WTC11 (cell line): Measurements from ENCODE around the gene FAM20B. TPM values are rescaled to one million over a fixed set of nuclear protein-coding genes. Genes with fewer than 3 reads are reported as not detected.

Experiments
- ATAC-seq: fragments of 200-7000 bp; cut with Tn5 transposase; 2 replicates; pipeline ENCODE4 v1.10.0; 2021; ENCODE audit warnings: mild to moderate bottlenecking, moderate library complexity
- CTCF ChIA-PET: fragments of 300-600 bp; sonication (Branson Sonifier 250); formaldehyde crosslinking; loops from one replicate; lab custom pipeline; 2021; ENCODE audit warnings: antibody characterized with exemption; lab: Charles Lee
- POLR2A ChIA-PET: fragments of 350-600 bp; sonication (Branson Sonifier 250); formaldehyde crosslinking; loops from one replicate; lab custom pipeline; 2021; ENCODE audit warnings: antibody characterized with exemption; lab: Charles Lee
- DNase-seq: peaks from one replicate; pipeline ENCODE4 v3.0.0; 2021; ENCODE audit warnings: low spot score
- H3K27ac Mint-ChIP-seq: 2 replicates; pipeline ENCODE4 v1.8.0; 2021; ENCODE audit warnings: mixed read lengths
- H3K27me3 Mint-ChIP-seq: 2 replicates; pipeline ENCODE4 v1.8.0; 2021; ENCODE audit warnings: low read depth, mild to moderate bottlenecking, moderate library complexity, mixed read lengths
- H3K36me3 Mint-ChIP-seq: 2 replicates; pipeline ENCODE4 v1.8.0; 2021; ENCODE audit warnings: mixed read lengths
- H3K4me1 Mint-ChIP-seq: 2 replicates; pipeline ENCODE4 v1.8.0; 2022; ENCODE audit warnings: mixed read lengths
- H3K4me3 Mint-ChIP-seq: 2 replicates; pipeline ENCODE4 v1.8.0; 2021; ENCODE audit warnings: mild to moderate bottlenecking, moderate library complexity, mixed read lengths
- H3K9me3 Mint-ChIP-seq: 2 replicates; pipeline ENCODE4 v1.8.0; 2021; ENCODE audit warnings: mixed read lengths
- CBFB ChIP-seq: sonication (generic); formaldehyde crosslinking; IDR thresholded peaks from 2 replicates; pipeline ENCODE4 v1.8.1; 2022; ENCODE audit warnings: mild to moderate bottlenecking, low read depth, missing genetic modification reagents
- CTCF ChIP-seq: fragments of 200-600 bp; IDR thresholded peaks from 2 replicates; pipeline ENCODE4 v1.8.0; 2022; ENCODE audit warnings: antibody characterized with exemption
- E2F1 ChIP-seq: sonication (generic); formaldehyde crosslinking; IDR thresholded peaks from 2 replicates; pipeline ENCODE4 v1.8.0; 2022; ENCODE audit warnings: mild to moderate bottlenecking, missing genetic modification reagents
- FOXK1 ChIP-seq: sonication (generic); formaldehyde crosslinking; IDR thresholded peaks from 2 replicates; pipeline ENCODE4 v1.8.0; 2022; ENCODE audit warnings: mild to moderate bottlenecking, moderate library complexity, missing genetic modification reagents
- FOXP1 ChIP-seq: sonication (generic); formaldehyde crosslinking; IDR thresholded peaks from 2 replicates; pipeline ENCODE4 v1.8.0; 2022; ENCODE audit warnings: missing genetic modification reagents, mild to moderate bottlenecking, moderate library complexity, borderline replicate concordance
- JAZF1 ChIP-seq: fragments of 250-450 bp; sonication (Bioruptor Pico); IDR thresholded peaks from 2 replicates; pipeline ENCODE4 v1.9.0; 2021; ENCODE audit warnings: moderate library complexity, mild to moderate bottlenecking, inconsistent platforms
- NR2C2 ChIP-seq: sonication (generic); formaldehyde crosslinking; IDR thresholded peaks from 2 replicates; pipeline ENCODE4 v1.8.0; 2022; ENCODE audit warnings: mild to moderate bottlenecking, missing genetic modification reagents
- RELA ChIP-seq: sonication (generic); formaldehyde crosslinking; IDR thresholded peaks from 2 replicates; pipeline ENCODE4 v1.8.1; 2022; ENCODE audit warnings: missing genetic modification reagents, mild to moderate bottlenecking, borderline replicate concordance
- SMAD4 ChIP-seq: sonication (generic); formaldehyde crosslinking; IDR thresholded peaks from 2 replicates; pipeline ENCODE4 v1.8.0; 2022; ENCODE audit warnings: mild to moderate bottlenecking, missing genetic modification reagents
- SOX15 ChIP-seq: fragments of 250-450 bp; sonication (Bioruptor Pico); IDR thresholded peaks from 2 replicates; pipeline ENCODE4 v1.9.0; 2021; ENCODE audit warnings: mild to moderate bottlenecking
- STAT6 ChIP-seq: sonication (generic); formaldehyde crosslinking; conservative IDR thresholded peaks from 2 replicates; pipeline ENCODE4 v1.8.1; 2023; ENCODE audit warnings: mild to moderate bottlenecking, low read depth, missing genetic modification reagents, moderate library complexity
- ZBTB21 ChIP-seq: sonication (generic); formaldehyde crosslinking; IDR thresholded peaks from 2 replicates; pipeline ENCODE4 v1.8.1; 2023; ENCODE audit warnings: mild to moderate bottlenecking, missing genetic modification reagents, borderline replicate concordance
- ZNF317 ChIP-seq: sonication (generic); formaldehyde crosslinking; IDR thresholded peaks from 2 replicates; pipeline ENCODE4 v1.8.1; 2023; ENCODE audit warnings: low read depth, mild to moderate bottlenecking, moderate library complexity, missing genetic modification reagents, borderline replicate concordance
- ZNF396 ChIP-seq: fragments of 250-450 bp; sonication (Bioruptor Pico); IDR thresholded peaks from 2 replicates; pipeline ENCODE4 v1.8.0; 2021; ENCODE audit warnings: mild to moderate bottlenecking, moderate library complexity, borderline replicate concordance
- ZNF416 ChIP-seq: fragments of 250-450 bp; sonication (Bioruptor Pico); IDR thresholded peaks from 2 replicates; pipeline ENCODE4 v1.9.0; 2021; ENCODE audit warnings: mild to moderate bottlenecking, inconsistent platforms
- total RNA-seq: library from RNA; stranded (reverse); gene quantifications from 3 replicates; pipeline ENCODE4 v1.2.3, GENCODE V29; 2021
- TF ChIP-seq, protein P1 (sequence below): sonication (generic); formaldehyde crosslinking; IDR thresholded peaks from 2 replicates; pipeline ENCODE4 v1.8.1; 2022; ENCODE audit warnings: mild to moderate bottlenecking, missing genetic modification reagents, moderate library complexity, borderline replicate concordance
- TF ChIP-seq, protein P2 (sequence below): fragments of 250-450 bp; sonication (Bioruptor Pico); IDR thresholded peaks from 2 replicates; pipeline ENCODE4 v1.9.0; 2021; ENCODE audit warnings: mild to moderate bottlenecking

The FAM20B gene
- total RNA-seq, 1 experiment from 2014 or later = 36.1 TPM

GRCh38 chr1:179043907-179044306, 18.2 kb downstream of the FAM20B start:
- no peak for ATAC-seq
- TF ChIP-seq E2F1 (no peak), STAT6 (no peak), ZNF416 (no peak), JAZF1 (CRISPR knock-in tag) (no peak)
- TF ChIP-seq, all 79 proteins: peak for 0
- POLR2A ChIA-PET = no interaction called here
- no peak overlapping the region for H3K27ac Mint-ChIP-seq
- no peaks in the 10 kb centered on the region for H3K27me3 Mint-ChIP-seq
- CTCF ChIA-PET = interaction anchor here (2.3 kb wide), 1 partner anchor 41 kb away, joined by 11 read pairs; no protein-coding TSS in a partner anchor
- peaks cover 4% of the 10 kb centered on the region; the same call in 1 of the 2 replicates for H3K9me3 Mint-ChIP-seq
- no peak overlapping the region for H3K4me3 Mint-ChIP-seq
- H3K4me1 Mint-ChIP-seq = peaks cover 6% of the 10 kb centered on the region
- no peak for DNase-seq
- H3K36me3 Mint-ChIP-seq = peaks cover 7% of the 10 kb centered on the region

- no peak for ATAC-seq
- Mint-ChIP-seq H3K4me3 (no peak overlapping the region), H3K4me1 (no peaks in the 10 kb centered on the region), H3K36me3 (no peaks in the 10 kb centered on the region; the same call in 1 of the 2 replicates), H3K27ac (no peak overlapping the region), H3K27me3 (no peaks in the 10 kb centered on the region), H3K9me3 (peaks cover under 1% of the 10 kb centered on the region; the same call in 1 of the 2 replicates)
- ChIA-PET CTCF (no interaction called here), POLR2A (no interaction called here)
- TF ChIP-seq CBFB (CRISPR knock-in tag) (no peak), ZBTB21 (no peak), STAT6 (no peak), SOX15 (CRISPR knock-in tag) (no peak), SMAD4 (CRISPR knock-in tag) (no peak), FOXK1 (CRISPR knock-in tag) (no peak), NR2C2 (CRISPR knock-in tag) (no peak), ZNF317 (CRISPR knock-in tag) (no peak), RELA (no peak), FOXP1 (CRISPR knock-in tag) (no peak), CTCF (no peak), ZNF396 (CRISPR knock-in tag) (no peak)
- TF ChIP-seq, protein P1, sequence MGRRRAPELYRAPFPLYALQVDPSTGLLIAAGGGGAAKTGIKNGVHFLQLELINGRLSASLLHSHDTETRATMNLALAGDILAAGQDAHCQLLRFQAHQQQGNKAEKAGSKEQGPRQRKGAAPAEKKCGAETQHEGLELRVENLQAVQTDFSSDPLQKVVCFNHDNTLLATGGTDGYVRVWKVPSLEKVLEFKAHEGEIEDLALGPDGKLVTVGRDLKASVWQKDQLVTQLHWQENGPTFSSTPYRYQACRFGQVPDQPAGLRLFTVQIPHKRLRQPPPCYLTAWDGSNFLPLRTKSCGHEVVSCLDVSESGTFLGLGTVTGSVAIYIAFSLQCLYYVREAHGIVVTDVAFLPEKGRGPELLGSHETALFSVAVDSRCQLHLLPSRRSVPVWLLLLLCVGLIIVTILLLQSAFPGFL (CRISPR knock-in tag) = no peak
- TF ChIP-seq, protein P2, sequence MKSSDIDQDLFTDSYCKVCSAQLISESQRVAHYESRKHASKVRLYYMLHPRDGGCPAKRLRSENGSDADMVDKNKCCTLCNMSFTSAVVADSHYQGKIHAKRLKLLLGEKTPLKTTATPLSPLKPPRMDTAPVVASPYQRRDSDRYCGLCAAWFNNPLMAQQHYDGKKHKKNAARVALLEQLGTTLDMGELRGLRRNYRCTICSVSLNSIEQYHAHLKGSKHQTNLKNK = no peak
- DNase-seq = no peak
Measured at GRCh38 chr1:179046808-179047635, 21.3 kb downstream of the FAM20B start.
